Left kidney (tissue), 2 donors: ENCODE measurements around the gene SIAH3. TPM values are rescaled to one million over a fixed set of nuclear protein-coding genes. Genes with fewer than 3 reads are reported as not detected.

Experiments
- DNase-seq: peaks from one replicate; pipeline ENCODE4 v3.0.0-alpha.2; 2013
- polyA plus RNA-seq: library from polyadenylated mRNA; unstranded; fragments of 120-200 nt; gene quantifications from one replicate; pipeline ENCODE4 v1.2.1, GENCODE V29; 2013; ENCODE audit not compliant: insufficient read length

The SIAH3 gene
- polyA plus RNA-seq, 1 donor = 1.2 TPM

- DNase-seq = no peak
These were observed 114.0 kb downstream of the SIAH3 start for GRCh38 chr13:45737571-45738017.

GRCh38 chr13:45733361-45733760 lies 118.2 kb downstream of the SIAH3 start:
- no peak for DNase-seq

GRCh38 chr13:45732916-45733315 lies 118.6 kb downstream of the SIAH3 start:
- no peak for DNase-seq

DNA sequence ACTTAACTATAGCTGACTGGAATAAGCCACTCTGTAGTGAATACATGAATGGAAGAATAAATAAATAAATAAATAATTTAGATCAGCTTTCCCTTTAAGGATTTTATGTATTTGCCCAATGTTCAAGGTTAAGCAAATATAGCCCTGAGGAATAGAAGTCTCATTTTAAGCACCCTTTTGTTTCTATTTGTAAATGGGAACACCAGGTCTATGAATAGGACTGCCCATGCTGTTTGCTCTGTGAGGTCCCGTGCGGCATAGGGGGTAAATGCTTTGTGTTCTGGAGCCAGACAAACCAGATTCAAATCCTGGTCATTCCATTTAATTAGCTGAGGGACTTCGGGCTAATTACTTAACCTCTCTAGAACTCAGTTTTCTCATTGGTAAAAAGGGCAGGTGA lies 120.1 kb downstream of the SIAH3 start:
- DNase-seq = no peak

DNA sequence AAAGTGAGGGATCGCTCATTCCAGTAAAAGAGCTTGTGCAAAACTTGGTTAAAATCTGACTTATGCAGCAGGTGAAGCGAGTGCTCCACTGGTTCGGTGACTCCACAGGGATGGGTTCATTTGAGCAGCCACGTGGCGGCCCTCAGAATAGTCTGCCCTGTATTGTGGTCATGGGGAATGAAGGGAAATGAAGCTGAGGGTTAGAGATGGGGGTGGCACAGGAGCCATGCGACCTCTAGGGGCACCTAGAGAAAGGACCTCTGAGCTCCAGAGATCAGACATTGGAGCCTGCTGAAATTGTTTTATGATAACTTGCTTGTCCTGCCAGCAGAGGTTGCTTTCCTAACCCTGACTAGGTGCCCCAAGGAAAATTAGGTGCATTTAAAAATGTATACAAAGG lies 122.8 kb downstream of the SIAH3 start:
- no peak for DNase-seq

Other genes with a start within 250 kb of the SIAH3 start
- gene ERICH6B, start 236.0 kb downstream of the SIAH3 start, polyA plus RNA-seq = 4.0 TPM
- gene CBY2, start 149.4 kb downstream of the SIAH3 start, polyA plus RNA-seq = 0.58 TPM
- 82.2 TPM for gene ZC3H13, start 201.0 kb upstream of the SIAH3 start, polyA plus RNA-seq